Activated naive CD4-positive, alpha-beta T cell treated with anti-CD3 and anti-CD28 coated beads, Interleukin-2, amount 50 U/mL, for 24 hours (primary cell): Measurements from ENCODE around the gene SCN2B.
"Not testable (repeated sequence)": the region's sequence is repeated elsewhere in the genome, so short reads cannot be mapped to it uniquely, and the experiment has no call there.

Source experiments
- H3K27ac Mint-ChIP-seq: one replicate; pipeline ENCODE4 v1.8.0; 2021; ENCODE audit warnings: mild to moderate bottlenecking, mixed read lengths
- H3K27me3 Mint-ChIP-seq: one replicate; pipeline ENCODE4 v1.8.0; 2021; ENCODE audit warnings: mixed read lengths
- H3K36me3 Mint-ChIP-seq: one replicate; pipeline ENCODE4 v1.8.0; 2021; ENCODE audit warnings: mixed read lengths
- H3K4me1 Mint-ChIP-seq: one replicate; pipeline ENCODE4 v1.8.0; 2021; ENCODE audit warnings: mixed read lengths
- H3K4me3 Mint-ChIP-seq: one replicate; pipeline ENCODE4 v1.8.0; 2021; ENCODE audit warnings: mild to moderate bottlenecking, mixed read lengths
- H3K9me3 Mint-ChIP-seq: one replicate; pipeline ENCODE4 v1.8.0; 2021; ENCODE audit warnings: mixed read lengths

SCN2B gene

DNA sequence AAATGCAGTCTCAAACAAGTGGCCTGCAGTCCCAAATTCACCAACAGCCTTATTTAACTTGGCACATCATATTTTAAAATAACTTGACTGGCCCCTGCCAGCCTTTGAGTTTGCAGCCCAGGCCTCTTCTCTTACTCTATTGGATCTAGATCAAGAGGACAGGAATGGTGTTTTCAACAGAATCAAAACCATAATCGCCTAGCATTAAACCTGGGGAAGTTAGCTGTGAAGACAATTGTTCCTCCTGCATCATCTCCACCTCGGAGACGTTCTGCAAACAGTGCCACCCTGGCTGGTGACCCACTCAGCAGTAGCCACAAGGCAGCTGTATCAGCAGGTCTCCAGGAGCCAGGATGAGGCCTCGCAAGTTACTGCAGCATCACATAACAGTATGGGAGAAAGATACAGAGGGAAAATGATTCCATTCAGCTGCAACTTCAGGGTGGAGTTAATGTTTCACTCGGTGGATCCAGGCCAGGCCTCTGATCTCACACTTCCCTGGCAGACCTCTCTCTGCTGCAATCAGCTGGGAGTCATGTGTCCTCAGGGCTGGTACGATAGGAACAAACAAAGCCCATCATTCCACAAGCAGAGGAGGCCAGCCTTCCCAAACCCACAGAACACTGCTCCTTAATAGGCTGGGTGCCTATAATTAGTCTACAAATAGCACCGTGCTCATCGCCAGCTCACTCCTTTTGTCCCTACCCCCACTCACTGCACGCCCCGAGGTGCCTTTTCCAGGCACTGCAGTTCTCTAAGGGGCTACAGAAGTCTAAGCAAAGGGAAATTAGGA, 18.6 kb upstream of the SCN2B start:
- H3K27ac Mint-ChIP-seq: no peak overlapping the region
- peaks cover 23% of the 10 kb centered on the region for H3K36me3 Mint-ChIP-seq
- H3K4me1 Mint-ChIP-seq: peaks cover 11% of the 10 kb centered on the region
- no peaks in the 10 kb centered on the region for H3K27me3 Mint-ChIP-seq
- H3K4me3 Mint-ChIP-seq: no peak overlapping the region
- no peaks in the 10 kb centered on the region for H3K9me3 Mint-ChIP-seq

DNA sequence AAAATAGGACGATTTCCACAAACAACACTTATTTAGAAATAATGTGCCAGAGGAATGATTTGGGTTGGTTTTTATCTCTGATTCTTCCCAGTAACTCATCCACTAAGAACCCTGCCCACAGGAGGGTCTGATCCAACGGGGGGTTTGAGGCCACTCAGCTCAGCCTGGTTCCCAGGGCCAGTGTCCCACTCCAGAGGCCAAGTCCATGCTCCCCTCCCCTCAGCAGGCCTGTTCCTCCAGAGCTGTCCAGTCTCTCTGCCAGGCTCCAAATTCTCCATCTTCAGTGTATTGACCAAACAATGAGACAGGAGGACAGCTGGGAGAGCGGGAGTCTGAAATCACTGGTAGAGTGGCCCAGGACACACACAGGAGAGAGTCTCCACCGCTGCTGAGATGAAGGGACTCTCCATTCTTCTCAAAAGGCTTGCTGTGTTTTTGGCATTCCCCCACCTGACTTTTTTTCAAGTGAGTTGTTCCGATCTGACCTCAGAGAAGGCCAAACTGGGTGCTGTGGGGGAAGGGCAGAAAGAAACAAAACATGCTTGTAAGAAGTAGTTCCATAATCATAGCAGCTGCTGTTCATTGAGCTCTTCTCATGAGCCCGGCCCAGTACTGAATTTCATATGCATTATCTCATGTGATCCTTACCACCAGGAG, 17.6 kb upstream of the SCN2B start:
- Mint-ChIP-seq H3K36me3 (peaks cover 22% of the 10 kb centered on the region), H3K4me1 (peaks cover 9% of the 10 kb centered on the region), H3K4me3 (no peak overlapping the region), H3K27ac (no peak overlapping the region), H3K9me3 (no peaks in the 10 kb centered on the region), H3K27me3 (no peaks in the 10 kb centered on the region)

DNA sequence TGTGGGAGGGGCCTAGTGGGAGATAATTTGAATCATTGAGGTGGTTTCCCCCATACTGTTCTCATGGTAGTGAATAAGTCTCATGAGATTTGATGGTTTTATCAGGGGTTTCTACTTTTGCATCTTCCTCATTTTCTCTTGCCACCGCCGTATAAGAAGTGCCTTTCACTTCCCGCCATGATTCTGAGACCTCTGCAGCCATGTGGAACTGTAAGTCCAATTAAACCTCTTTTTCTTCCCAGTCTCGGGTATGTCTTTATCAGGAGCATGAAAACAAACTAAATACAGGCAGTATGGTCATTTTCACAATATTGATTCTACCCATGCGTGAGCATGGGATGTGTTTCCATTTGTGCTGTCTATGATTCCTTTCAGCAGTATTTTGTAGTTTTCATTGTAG, 16.4 kb upstream of the SCN2B start:
- H3K9me3 Mint-ChIP-seq, H3K4me3 Mint-ChIP-seq, H3K27me3 Mint-ChIP-seq, H3K4me1 Mint-ChIP-seq, H3K27ac Mint-ChIP-seq: not testable (repeated sequence)
- peaks cover 21% of the 10 kb centered on the region for H3K36me3 Mint-ChIP-seq

GRCh38 chr11:118190942-118191506, 14.6 kb upstream of the SCN2B start:
- H3K36me3 Mint-ChIP-seq: peaks cover 19% of the 10 kb centered on the region
- not testable (repeated sequence) for H3K27me3 Mint-ChIP-seq, H3K9me3 Mint-ChIP-seq, H3K4me3 Mint-ChIP-seq, H3K27ac Mint-ChIP-seq, H3K4me1 Mint-ChIP-seq

DNA sequence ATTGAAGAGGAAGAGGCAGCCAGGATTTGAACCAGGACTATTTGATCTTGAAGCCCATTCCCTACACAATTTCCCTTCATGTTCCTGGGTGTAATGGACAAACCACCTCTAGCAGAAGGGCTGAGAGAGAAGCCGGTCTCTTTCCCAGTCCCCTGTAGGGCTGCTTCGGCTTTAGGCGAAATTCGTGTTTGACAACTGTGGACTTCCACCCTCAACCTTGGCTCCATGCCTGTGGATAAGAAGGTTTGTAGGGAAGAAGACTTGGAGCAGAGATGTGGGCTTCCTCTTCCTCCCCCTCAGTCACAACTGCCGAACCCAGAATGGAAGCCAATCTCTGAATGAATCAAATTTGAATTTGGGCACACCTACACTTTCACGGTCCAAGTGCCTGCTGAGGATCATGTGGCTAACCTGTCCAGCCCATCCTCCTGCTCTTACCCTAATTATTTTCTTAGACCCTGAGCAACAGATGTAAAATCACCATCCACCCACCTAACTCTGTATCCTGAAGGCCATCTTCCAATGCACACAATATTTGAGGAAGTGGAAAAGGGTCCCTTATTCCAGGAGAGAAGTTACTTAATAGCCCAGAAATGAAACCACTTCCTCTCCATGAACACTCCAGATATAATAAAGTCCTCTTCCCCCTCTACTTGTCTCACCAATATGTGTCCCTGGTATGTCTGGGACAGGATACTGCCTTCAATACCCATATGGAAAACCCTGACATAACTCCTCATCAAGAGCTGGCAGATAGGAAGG, 10.1 kb upstream of the SCN2B start:
- Mint-ChIP-seq H3K27ac (no peak overlapping the region), H3K27me3 (peaks cover 12% of the 10 kb centered on the region), H3K36me3 (peaks cover 3% of the 10 kb centered on the region), H3K4me1 (no peaks in the 10 kb centered on the region), H3K9me3 (no peaks in the 10 kb centered on the region), H3K4me3 (no peak overlapping the region)

- Mint-ChIP-seq H3K36me3 (peaks cover 1% of the 10 kb centered on the region), H3K9me3 (no peaks in the 10 kb centered on the region), H3K27ac (no peak overlapping the region), H3K4me1 (no peaks in the 10 kb centered on the region), H3K4me3 (no peak overlapping the region), H3K27me3 (peaks cover 12% of the 10 kb centered on the region)
Measured at GRCh38 chr11:118184784-118185579, 8.5 kb upstream of the SCN2B start.

GRCh38 chr11:118183691-118184090, 7.3 kb upstream of the SCN2B start:
- H3K9me3 Mint-ChIP-seq, H3K4me1 Mint-ChIP-seq, H3K27ac Mint-ChIP-seq, H3K36me3 Mint-ChIP-seq, H3K4me3 Mint-ChIP-seq: not testable (repeated sequence)
- H3K27me3 Mint-ChIP-seq: peaks cover 12% of the 10 kb centered on the region

DNA sequence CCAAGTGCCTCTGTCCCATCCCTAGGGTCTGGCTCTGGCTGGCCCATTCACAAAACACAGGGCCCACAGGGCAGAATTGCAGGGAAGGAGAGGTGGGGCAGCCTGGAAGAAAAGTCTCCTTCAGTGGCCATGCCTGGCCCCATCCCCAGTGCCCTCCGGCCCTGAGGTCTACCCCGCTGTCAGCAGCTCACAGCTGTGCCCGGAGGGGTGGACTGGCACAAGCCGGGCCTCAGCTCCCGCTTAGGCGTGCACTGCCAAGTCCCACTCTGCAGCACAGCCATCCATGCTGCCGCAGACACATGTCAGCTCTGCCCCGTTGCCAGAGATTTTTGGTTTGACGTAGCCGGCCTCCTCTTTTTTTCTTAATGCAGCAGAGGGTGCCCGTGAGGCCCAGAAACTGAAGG, 3.9 kb upstream of the SCN2B start:
- Mint-ChIP-seq H3K4me1 (no peaks in the 10 kb centered on the region), H3K4me3 (no peak overlapping the region), H3K27me3 (peaks cover 6% of the 10 kb centered on the region), H3K27ac (no peak overlapping the region), H3K9me3 (no peaks in the 10 kb centered on the region), H3K36me3 (no peaks in the 10 kb centered on the region)

- Mint-ChIP-seq H3K36me3 (no peaks in the 10 kb centered on the region), H3K27ac (no peak overlapping the region), H3K27me3 (no peaks in the 10 kb centered on the region), H3K4me1 (peaks cover 3% of the 10 kb centered on the region), H3K4me3 (no peak overlapping the region), H3K9me3 (no peaks in the 10 kb centered on the region)
Measured at GRCh38 chr11:118176778-118177134, 317 bp upstream of the SCN2B start.

GRCh38 chr11:118175031-118175992, 1.1 kb downstream of the SCN2B start:
- H3K27me3 Mint-ChIP-seq: no peaks in the 10 kb centered on the region
- no peak overlapping the region for H3K4me3 Mint-ChIP-seq
- H3K36me3 Mint-ChIP-seq: no peaks in the 10 kb centered on the region
- no peaks in the 10 kb centered on the region for H3K9me3 Mint-ChIP-seq
- peak overlapping the region; percentile 2 for H3K27ac Mint-ChIP-seq
- peaks cover 4% of the 10 kb centered on the region for H3K4me1 Mint-ChIP-seq

- Mint-ChIP-seq H3K9me3 (no peaks in the 10 kb centered on the region), H3K27ac (no peak overlapping the region), H3K27me3 (no peaks in the 10 kb centered on the region), H3K4me1 (peaks cover 4% of the 10 kb centered on the region), H3K36me3 (no peaks in the 10 kb centered on the region), H3K4me3 (no peak overlapping the region)
Measured at GRCh38 chr11:118174006-118174567, 2.4 kb downstream of the SCN2B start.

- Mint-ChIP-seq H3K4me1 (peaks cover 4% of the 10 kb centered on the region), H3K4me3 (no peak overlapping the region), H3K27ac (no peak overlapping the region), H3K9me3 (no peaks in the 10 kb centered on the region), H3K27me3 (no peaks in the 10 kb centered on the region), H3K36me3 (no peaks in the 10 kb centered on the region)
Measured at GRCh38 chr11:118172356-118172755, 4.1 kb downstream of the SCN2B start.

DNA sequence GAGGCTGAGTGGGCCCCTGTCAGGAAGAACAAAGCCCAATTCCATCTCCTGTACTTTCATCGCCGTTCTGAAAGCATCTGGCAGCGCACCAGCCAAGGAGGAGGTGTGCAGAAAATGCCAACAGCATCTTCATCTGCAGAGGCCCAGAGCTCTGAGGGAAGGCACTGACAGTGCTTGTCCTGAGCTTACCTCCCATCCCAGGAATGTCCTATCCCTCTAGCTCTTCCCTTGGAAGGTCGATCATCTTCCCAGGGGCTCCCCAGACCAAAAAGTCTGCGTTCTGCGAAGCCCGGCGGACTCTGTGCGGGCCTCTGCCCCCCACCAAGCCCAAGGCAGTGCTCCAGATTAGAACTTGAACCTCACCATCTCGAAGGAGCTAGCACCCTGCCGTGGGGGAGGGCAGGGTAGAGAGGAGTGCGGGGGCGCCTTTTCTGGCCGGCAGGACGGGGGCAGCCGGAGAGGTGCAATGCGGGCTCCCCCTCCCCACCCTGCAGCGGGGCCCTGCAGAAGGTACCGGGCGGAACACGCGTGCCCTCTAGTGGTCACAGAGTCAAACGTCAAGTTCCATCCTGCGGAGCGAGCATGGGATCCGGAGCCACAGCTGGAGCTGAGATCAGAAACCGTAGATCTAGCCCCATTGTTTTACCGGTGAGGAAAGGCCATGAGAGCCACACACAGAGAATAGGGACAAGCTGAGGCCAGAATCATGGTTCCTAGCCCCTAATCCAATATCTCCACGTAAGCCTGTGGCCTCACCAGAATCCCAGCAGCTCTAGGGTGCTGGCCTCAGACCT, 5.0 kb downstream of the SCN2B start:
- H3K27ac Mint-ChIP-seq: no peak overlapping the region
- H3K27me3 Mint-ChIP-seq: no peaks in the 10 kb centered on the region
- H3K4me3 Mint-ChIP-seq: no peak overlapping the region
- H3K4me1 Mint-ChIP-seq: peaks cover 4% of the 10 kb centered on the region
- no peaks in the 10 kb centered on the region for H3K9me3 Mint-ChIP-seq
- H3K36me3 Mint-ChIP-seq: no peaks in the 10 kb centered on the region
